Measurements from ENCODE around the gene FBXO41.

Gene FBXO41

GRCh38 chr2:73215254-73215653 is 69.0 kb downstream of the FBXO41 start:
- no peak for DNase-seq

DNA sequence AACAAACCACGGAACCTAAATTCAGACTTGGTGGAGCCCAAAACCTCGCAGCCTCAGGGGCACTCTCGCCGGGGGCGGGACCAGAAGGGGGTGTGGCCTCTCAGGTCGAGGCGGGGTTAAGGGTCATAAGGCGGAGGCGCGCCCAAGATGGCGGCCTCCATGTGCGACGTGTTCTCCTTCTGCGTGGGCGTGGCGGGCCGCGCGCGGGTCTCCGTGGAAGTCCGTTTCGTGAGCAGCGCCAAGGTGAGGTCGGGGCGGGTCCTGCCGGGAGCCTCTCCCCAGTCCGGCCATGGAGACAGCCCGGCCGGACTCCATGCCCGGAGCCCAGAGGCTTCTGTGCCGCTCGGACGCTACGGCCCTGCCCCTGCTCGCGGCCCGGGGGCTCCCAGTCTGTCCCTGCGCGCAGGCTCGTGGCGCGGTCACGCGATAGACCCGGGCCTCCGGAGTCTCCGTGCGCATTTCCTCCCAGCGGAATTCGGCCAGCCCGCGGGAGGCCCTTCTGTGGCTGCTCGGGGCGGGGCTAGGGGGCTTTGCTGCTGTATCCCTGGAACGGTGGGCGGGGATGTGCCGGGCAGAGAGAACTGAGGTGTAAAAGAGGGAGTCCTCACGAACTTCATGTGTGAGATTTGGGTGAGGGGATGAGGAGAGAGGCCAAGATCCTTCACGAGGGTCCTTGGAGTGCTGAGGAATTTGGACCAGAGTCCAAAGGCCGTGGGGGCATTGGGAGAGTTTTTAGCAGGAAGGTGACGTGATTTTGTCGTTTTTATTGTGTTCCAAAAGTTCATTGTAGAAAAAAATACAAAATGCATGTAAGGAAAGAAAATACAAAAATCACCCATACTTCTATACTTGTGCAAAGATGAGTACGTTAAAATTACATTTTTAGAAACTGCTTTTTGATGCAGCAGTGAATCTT is 69.9 kb downstream of the FBXO41 start, which contains the start of gene SMYD5:
Gene SMYD5, plus strand, starts transcription at position 126 of the 916 bp plus-strand sequence. Its CDS starts 22 bp downstream, at position 148.
- DNase-seq: peak in 54 of 56 donors; percentile 14 to 85 (median 70)

GRCh38 chr2:73212448-73213176 is 71.7 kb downstream of the FBXO41 start:
- DNase-seq: peak in 47 of 56 donors; percentile 4 to 73 (median 31)

DNA sequence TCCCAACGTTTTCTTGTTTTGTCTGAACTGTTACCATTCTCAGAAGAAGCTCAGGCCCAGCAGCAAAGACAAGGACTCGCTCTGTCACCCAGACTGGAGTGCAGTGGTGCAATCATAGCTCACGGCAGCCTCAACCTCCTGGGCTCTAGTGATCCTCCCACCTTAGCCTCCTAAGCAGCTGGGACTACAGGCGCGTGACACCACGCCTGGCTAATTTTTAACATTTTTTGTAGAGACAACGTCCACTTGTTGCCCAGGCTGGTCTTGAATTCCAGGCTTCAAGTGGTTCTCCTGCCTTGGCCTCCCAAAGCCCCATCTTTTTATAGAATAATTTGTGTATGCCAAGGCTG is 72.2 kb downstream of the FBXO41 start:
- DNase-seq: no peak

DNA sequence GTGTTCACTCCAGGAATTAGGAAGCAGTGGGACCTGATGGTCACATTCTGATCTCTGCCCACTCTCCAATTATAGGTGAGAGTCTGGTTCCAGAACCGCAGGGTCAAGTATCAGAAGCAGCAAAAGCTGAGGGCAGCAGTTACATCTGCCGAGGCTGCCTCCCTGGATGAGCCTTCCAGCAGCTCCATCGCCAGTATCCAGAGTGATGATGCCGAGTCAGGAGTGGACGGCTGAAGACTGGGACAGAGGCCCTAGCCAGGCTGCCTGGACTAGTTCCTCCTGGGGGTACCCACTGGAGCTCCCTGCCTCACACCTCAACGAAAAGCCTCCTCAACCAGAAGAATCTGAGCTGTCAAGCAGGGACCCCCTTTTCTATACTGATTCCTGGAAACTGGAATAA is 73.6 kb downstream of the FBXO41 start:
- DNase-seq: no peak

DNA sequence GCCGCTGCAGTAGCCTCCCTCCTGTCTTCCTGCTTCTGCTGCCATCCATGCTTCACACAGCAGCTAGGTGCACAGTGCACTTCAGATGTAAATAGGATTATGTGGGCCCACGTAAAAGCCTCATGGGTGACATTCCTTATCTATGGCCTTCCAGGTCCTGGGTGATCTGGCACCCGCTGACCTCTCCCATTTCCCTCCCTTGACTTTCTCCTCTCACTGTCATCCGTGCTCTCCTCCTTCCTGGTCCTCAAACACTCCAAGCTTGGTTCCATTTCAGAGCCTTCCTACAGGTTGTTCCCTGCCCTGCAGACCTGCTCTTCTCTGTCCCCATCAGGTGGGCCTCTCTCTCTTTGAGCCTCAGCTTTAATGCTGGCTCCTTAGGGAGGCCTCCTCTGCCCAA is 74.3 kb downstream of the FBXO41 start:
- no peak for DNase-seq

GRCh38 chr2:73208258-73208657 is 76.0 kb downstream of the FBXO41 start:
- DNase-seq: no peak

DNA sequence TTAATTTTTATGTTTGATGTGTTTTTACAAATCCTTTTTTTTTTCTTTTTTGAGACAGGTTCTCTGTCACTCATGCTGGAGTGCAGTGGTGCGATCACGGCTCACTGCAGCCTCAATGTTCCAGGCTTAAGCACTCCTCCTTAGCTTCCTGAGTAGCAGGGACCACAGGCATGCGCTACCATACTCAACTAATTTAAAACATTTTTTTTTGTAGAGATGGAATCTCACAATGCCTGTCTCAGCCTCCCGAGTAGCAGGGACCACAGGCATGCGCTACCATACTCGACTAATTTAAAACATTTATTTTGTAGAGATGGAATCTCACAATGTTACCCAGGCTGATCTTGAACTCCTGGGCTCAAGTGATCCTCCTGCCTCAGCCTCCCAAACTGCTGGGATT is 78.7 kb downstream of the FBXO41 start:
- DNase-seq: no peak

All from amygdala (tissue), 56 donors.